Measurements from ENCODE around the gene IRS2.

Gene IRS2

GRCh38 chr13:109706015-109706715, 80.2 kb downstream of the IRS2 start:
- Histone ChIP-seq H2AFZ (ENCODE audit: low read depth, low read length) (no peak overlapping the region), H3K36me3 (ENCODE audit: insufficient read depth, low read length) (no peaks in the 10 kb centered on the region), H3K9me3 (ENCODE audit: low read length) (no peaks in the 10 kb centered on the region), H3K27me3 (ENCODE audit: insufficient read depth, low read length) (no peaks in the 10 kb centered on the region), H3K4me3 (ENCODE audit: low read length) (no peak overlapping the region), H3K4me1 (ENCODE audit: insufficient read depth, low read length) (no peaks in the 10 kb centered on the region)

GRCh38 chr13:109704771-109705635, 81.4 kb downstream of the IRS2 start:
- no peak overlapping the region for H2AFZ ChIP-seq (ENCODE audit: low read depth, low read length)
- H3K27me3 ChIP-seq (ENCODE audit: insufficient read depth, low read length) = no peaks in the 10 kb centered on the region
- H3K4me1 ChIP-seq (ENCODE audit: insufficient read depth, low read length) = no peaks in the 10 kb centered on the region
- no peaks in the 10 kb centered on the region for H3K9me3 ChIP-seq (ENCODE audit: low read length)
- H3K36me3 ChIP-seq (ENCODE audit: insufficient read depth, low read length) = no peaks in the 10 kb centered on the region
- H3K4me3 ChIP-seq (ENCODE audit: low read length) = no peak overlapping the region

- Histone ChIP-seq H3K27me3 (ENCODE audit: insufficient read depth, low read length) (no peaks in the 10 kb centered on the region), H3K9me3 (ENCODE audit: low read length) (no peaks in the 10 kb centered on the region), H3K4me3 (ENCODE audit: low read length) (no peak overlapping the region), H3K36me3 (ENCODE audit: insufficient read depth, low read length) (no peaks in the 10 kb centered on the region), H3K4me1 (ENCODE audit: insufficient read depth, low read length) (no peaks in the 10 kb centered on the region), H2AFZ (ENCODE audit: low read depth, low read length) (no peak overlapping the region)
Measured at GRCh38 chr13:109703250-109703649, 83.1 kb downstream of the IRS2 start.
